HCT116 (cell line): ENCODE measurements around the gene ITPKB. TPM values are rescaled to one million over a fixed set of nuclear protein-coding genes. Genes with fewer than 3 reads are reported as not detected.
"Not testable (repeated sequence)": the region's sequence is repeated elsewhere in the genome, so short reads cannot be mapped to it uniquely, and the experiment has no call there.

ENCODE experiments used
- ATAC-seq: fragments of 200-7000 bp; cut with Tn5 transposase; 2 replicates; pipeline ENCODE4 v1.9.1; 2020; ENCODE audit warnings: mild to moderate bottlenecking, moderate library complexity
- BruUV-seq: library from RNA; stranded (reverse); fragments of 400-500 nt; replicated peaks from 2 replicates; lab custom pipeline; 2021; lab: Mats Ljungman, UMichigan
- CTCF ChIA-PET: fragments of 300-600 bp; sonication (Branson Sonifier 250); formaldehyde crosslinking; loops from one replicate; lab custom pipeline; 2021; ENCODE audit warnings: antibody characterized with exemption; lab: Charles Lee
- POLR2A ChIA-PET: fragments of 300-600, 350-600 bp; sonication (Branson Sonifier 250); formaldehyde crosslinking; loops from one replicate; lab custom pipeline; 2021; ENCODE audit warnings: antibody characterized with exemption; lab: Charles Lee
- RAD21 ChIA-PET, 2 experiments: fragments of 300-600 bp; sonication (Branson Sonifier 250); formaldehyde crosslinking; loops; one replicate each; lab custom pipeline; 2023; ENCODE audit warnings: low total read pairs in 2 of 2; ENCODE audit not compliant: uncharacterized antibody in 2 of 2, unreplicated experiment in 2 of 2, low non-redundant PET in 1 of 2; lab: Charles Lee
- DNase-seq: peaks from one replicate; pipeline ENCODE4 v3.0.0-alpha.2; 2010; ENCODE audit warnings: low read depth, low spot score
- H2AFZ ChIP-seq: fragments of 200-600 bp; shearing (Covaris generic), sonication (generic); 2 replicates; pipeline ENCODE4 v1.6.1; 2017; ENCODE audit warnings: low read depth, mixed run types, mixed read lengths, antibody characterized with exemption, low read length; ENCODE audit not compliant: poor library complexity, severe bottlenecking
- H3K27ac ChIP-seq: 2 replicates; pipeline ENCODE4 v1.5.1; 2012; ENCODE audit warnings: low read depth, low read length
- H3K27me3 ChIP-seq: fragments of 200-600 bp; sonication (generic); 2 replicates; pipeline ENCODE4 v1.6.1; 2016; ENCODE audit warnings: mixed run types, low read length, mixed read lengths; ENCODE audit not compliant: insufficient read depth
- H3K36me3 ChIP-seq, 2 experiments: fragments of 200-500 bp in 1 of 2; fragments of 200-600 bp in 1 of 2; sonication (Bioruptor generic) in 1 of 2; sonication (generic) in 1 of 2; 2 replicates each; pipeline versions ENCODE4 v1.5.1 to v1.6.1; 2014 to 2016; ENCODE audit warnings: low read length in 2 of 2, inconsistent platforms in 1 of 2, mixed read lengths in 1 of 2, mixed run types in 1 of 2; ENCODE audit not compliant: insufficient read depth in 2 of 2, control insufficient read depth in 1 of 2
- H3K4me1 ChIP-seq, 2 experiments: fragments of 200-600 bp in 1 of 2; sonication (generic) in 1 of 2; 2 replicates each; pipeline versions ENCODE4 v1.5.1 to v1.6.1; 2012 to 2017; ENCODE audit warnings: low read length in 2 of 2, inconsistent platforms in 1 of 2, mild to moderate bottlenecking in 1 of 2, mixed read lengths in 1 of 2, mixed run types in 1 of 2, moderate library complexity in 1 of 2; ENCODE audit not compliant: insufficient read depth in 2 of 2, control insufficient read depth in 1 of 2
- H3K4me2 ChIP-seq: fragments of 200-600 bp; sonication (generic); 2 replicates; pipeline ENCODE4 v1.6.1; 2017; ENCODE audit warnings: mixed run types, low read length, mixed read lengths
- H3K4me3 ChIP-seq, 2 experiments: fragments of 200-600 bp in 1 of 2; sonication (generic) in 1 of 2; replicated peaks in 1 of 2; 2 replicates each; pipeline ENCODE4 v1.5.1; 2011 to 2016; ENCODE audit warnings: low read length in 2 of 2, control low read depth in 1 of 2, low read depth in 1 of 2, mild to moderate bottlenecking in 1 of 2, mixed read lengths in 1 of 2, mixed run types in 1 of 2
- H3K79me2 ChIP-seq: fragments of 200-600 bp; sonication (generic); 2 replicates; pipeline ENCODE4 v1.6.1; 2017; ENCODE audit warnings: mild to moderate bottlenecking, mixed run types, low read length, moderate library complexity, mixed read lengths; ENCODE audit not compliant: insufficient read depth
- H3K9ac ChIP-seq: fragments of 200-600 bp; sonication (generic); 2 replicates; pipeline ENCODE4 v1.6.1; 2016; ENCODE audit warnings: low read length, mixed read lengths
- H3K9me2 ChIP-seq: fragments of 200-600 bp; sonication (generic), shearing (Covaris generic); 2 replicates; pipeline ENCODE4 v1.6.1; 2017; ENCODE audit warnings: mixed run types, mild to moderate bottlenecking, moderate library complexity; ENCODE audit not compliant: insufficient read depth
- H3K9me3 ChIP-seq, 2 experiments: fragments of 200-500 bp in 1 of 2; fragments of 200-600 bp in 1 of 2; sonication (Bioruptor generic) in 1 of 2; sonication (generic) in 1 of 2; 2 replicates each; pipeline ENCODE4 v1.6.1; 2014 to 2017; ENCODE audit warnings: low read length in 2 of 2, mixed read lengths in 2 of 2, inconsistent platforms in 1 of 2, low read depth in 1 of 2, mild to moderate bottlenecking in 1 of 2, mixed run types in 1 of 2, moderate library complexity in 1 of 2; ENCODE audit not compliant: control insufficient read depth in 1 of 2, insufficient read depth in 1 of 2
- H4K20me1 ChIP-seq: fragments of 200-600 bp; sonication (generic), shearing (Covaris generic); 2 replicates; pipeline ENCODE4 v1.6.1; 2017; ENCODE audit warnings: mixed run types, mild to moderate bottlenecking, moderate library complexity; ENCODE audit not compliant: insufficient read depth
- ATF3 ChIP-seq: IDR thresholded peaks from 2 replicates; pipeline ENCODE4 v1.6.1; 2012
- CEBPB ChIP-seq: IDR thresholded peaks from 2 replicates; pipeline ENCODE4 v1.6.1; 2012; ENCODE audit warnings: low read depth
- EGR1 ChIP-seq: IDR thresholded peaks from 2 replicates; pipeline ENCODE4 v1.6.1; 2012; ENCODE audit warnings: low read depth
- ELF1 ChIP-seq: IDR thresholded peaks from 2 replicates; pipeline ENCODE4 v1.6.1; 2012; ENCODE audit warnings: low read depth, borderline replicate concordance
- EZH2 ChIP-seq: fragments of 200-600 bp; sonication (generic); IDR thresholded peaks from 2 replicates; pipeline ENCODE4 v1.6.1; 2017; ENCODE audit warnings: antibody characterized with exemption, mixed run types
- FOSL1 ChIP-seq: IDR thresholded peaks from 2 replicates; pipeline ENCODE4 v1.6.1; 2012; ENCODE audit warnings: low read depth
- MAX ChIP-seq: IDR thresholded peaks from 2 replicates; pipeline ENCODE4 v1.6.1; 2012
- REST ChIP-seq: IDR thresholded peaks from 2 replicates; pipeline ENCODE4 v1.6.1; 2012; ENCODE audit warnings: low read depth
- SP1 ChIP-seq: IDR thresholded peaks from 2 replicates; pipeline ENCODE4 v1.6.1; 2012; ENCODE audit warnings: low read depth
- ZBTB33 ChIP-seq: IDR thresholded peaks from 2 replicates; pipeline ENCODE4 v1.6.1; 2011; ENCODE audit warnings: mild to moderate bottlenecking, low read length, moderate library complexity; ENCODE audit not compliant: insufficient replicate concordance; ENCODE audit errors: extremely low read depth
- ZFX ChIP-seq: fragments of 450-650 bp; IDR thresholded peaks from 2 replicates; pipeline ENCODE4 v1.6.1; 2017
- ZNF274 ChIP-seq: fragments of 200-500 bp; sonication (Bioruptor generic); IDR thresholded peaks from 2 replicates; pipeline ENCODE4 v1.6.1; 2014; ENCODE audit warnings: mild to moderate bottlenecking, low read depth, low read length, inconsistent platforms
- intact Hi-C: fragments of 100-400 bp; cut with micrococcal nuclease; formaldehyde crosslinking; loops from 2 replicates; pipeline ENCODE4 v1.10.0; 2022
- total RNA-seq: library from RNA; stranded (reverse); gene quantifications from one replicate; pipeline ENCODE4 v1.2.1, GENCODE V29; 2021; ENCODE audit not compliant: unreplicated experiment

Gene ITPKB
- total RNA-seq, 1 experiment from 2014 or later: 4.4 TPM

GRCh38 chr1:226600254-226600653 lies 138.8 kb downstream of the ITPKB start (continued):
- no peak for TF ChIP-seq REST
- TF ChIP-seq SP1: no peak
- no peak for TF ChIP-seq FOSL1
- TF ChIP-seq ELF1: no peak

- CTCF ChIA-PET: interaction anchor here (1.2 kb wide), 1 partner anchor 9 kb away, joined by 4 read pairs; no protein-coding TSS in a partner anchor
- POLR2A ChIA-PET: no interaction called here
- TF ChIP-seq ZFX: no peak
- no peak for TF ChIP-seq ZBTB33
- TF ChIP-seq MAX: no peak
- TF ChIP-seq EZH2: no peak
- no peak for TF ChIP-seq CEBPB
- no peak for TF ChIP-seq ATF3
- TF ChIP-seq ZNF274: no peak
- no peak for TF ChIP-seq EGR1
- TF ChIP-seq, all 23 proteins: peak for 0
Observed at GRCh38 chr1:226599636-226600238, 139.3 kb downstream of the ITPKB start.

GRCh38 chr1:226598955-226599354 lies 140.1 kb downstream of the ITPKB start:
- POLR2A ChIA-PET, H2AFZ ChIP-seq, H4K20me1 ChIP-seq, H3K36me3 ChIP-seq, H3K27me3 ChIP-seq, intact Hi-C loops, H3K4me2 ChIP-seq, H3K4me3 ChIP-seq, H3K27ac ChIP-seq, BruUV-seq, H3K9me3 ChIP-seq, H3K9me2 ChIP-seq, DNase-seq, H3K4me1 ChIP-seq, RAD21 ChIA-PET, ATAC-seq, H3K9ac ChIP-seq, H3K79me2 ChIP-seq: not testable (repeated sequence)
- CTCF ChIA-PET: interaction anchor here (1.2 kb wide), 1 partner anchor 10 kb away, joined by 4 read pairs; no protein-coding TSS in a partner anchor

More at GRCh38 chr1:226599636-226600238, 139.3 kb downstream of the ITPKB start:
- Histone ChIP-seq H3K9me3 (no peaks in the 10 kb centered on the region), H3K4me1 (peaks cover 0 to 3% of the 10 kb centered on the region in 2 experiments; a peak in 1 of 4 replicates), H3K4me2 (no peak overlapping the region), H3K9me2 (no peaks in the 10 kb centered on the region), H3K27me3 (0 out of 2 replicates have a peak, but pooled peaks cover 8% of the 10 kb centered on the region), H3K27ac (no peak overlapping the region), H3K79me2 (no peaks in the 10 kb centered on the region), H3K4me3 (no peak overlapping the region), H3K9ac (no peak overlapping the region), H3K36me3 (no peaks in the 10 kb centered on the region), H2AFZ (no peak overlapping the region), H4K20me1 (no peaks in the 10 kb centered on the region)
- intact Hi-C loops: no loop called here
- DNase-seq: no peak
- ATAC-seq: no peak
- BruUV-seq: no TSS peak
- RAD21 ChIA-PET: no interaction called here
